GM12874 (cell line): ENCODE data around the gene SERPINB12.

Source experiments
- TF ChIP-seq, protein P1 (sequence below): IDR thresholded peaks from 2 replicates; pipeline ENCODE4 v1.5.1; 2011; ENCODE audit warnings: low read depth, mild to moderate bottlenecking, control low read depth, low read length, moderate library complexity; ENCODE audit not compliant: insufficient read depth

Gene SERPINB12

DNA sequence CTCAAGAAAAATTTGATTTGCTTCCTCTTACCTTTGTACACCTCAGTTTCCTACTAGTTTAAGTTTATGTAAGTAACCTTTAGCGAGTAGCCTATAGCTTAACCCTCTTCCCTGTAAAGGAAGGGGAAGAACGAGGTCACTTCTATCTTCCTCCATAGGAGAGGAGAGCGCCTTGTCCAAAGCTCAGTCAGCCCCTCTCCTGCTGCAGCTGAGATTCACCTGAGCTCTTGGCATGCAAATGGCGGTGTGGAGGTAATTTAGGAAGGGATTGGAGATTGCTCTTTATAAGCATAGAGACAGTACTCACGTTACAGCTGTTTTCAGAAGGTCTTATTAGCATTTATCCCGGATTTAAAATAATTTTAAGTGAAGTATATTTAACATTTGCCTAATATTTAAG lies 27.8 kb upstream of the SERPINB12 start:
- TF ChIP-seq, protein P1, sequence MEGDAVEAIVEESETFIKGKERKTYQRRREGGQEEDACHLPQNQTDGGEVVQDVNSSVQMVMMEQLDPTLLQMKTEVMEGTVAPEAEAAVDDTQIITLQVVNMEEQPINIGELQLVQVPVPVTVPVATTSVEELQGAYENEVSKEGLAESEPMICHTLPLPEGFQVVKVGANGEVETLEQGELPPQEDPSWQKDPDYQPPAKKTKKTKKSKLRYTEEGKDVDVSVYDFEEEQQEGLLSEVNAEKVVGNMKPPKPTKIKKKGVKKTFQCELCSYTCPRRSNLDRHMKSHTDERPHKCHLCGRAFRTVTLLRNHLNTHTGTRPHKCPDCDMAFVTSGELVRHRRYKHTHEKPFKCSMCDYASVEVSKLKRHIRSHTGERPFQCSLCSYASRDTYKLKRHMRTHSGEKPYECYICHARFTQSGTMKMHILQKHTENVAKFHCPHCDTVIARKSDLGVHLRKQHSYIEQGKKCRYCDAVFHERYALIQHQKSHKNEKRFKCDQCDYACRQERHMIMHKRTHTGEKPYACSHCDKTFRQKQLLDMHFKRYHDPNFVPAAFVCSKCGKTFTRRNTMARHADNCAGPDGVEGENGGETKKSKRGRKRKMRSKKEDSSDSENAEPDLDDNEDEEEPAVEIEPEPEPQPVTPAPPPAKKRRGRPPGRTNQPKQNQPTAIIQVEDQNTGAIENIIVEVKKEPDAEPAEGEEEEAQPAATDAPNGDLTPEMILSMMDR: no peak

DNA sequence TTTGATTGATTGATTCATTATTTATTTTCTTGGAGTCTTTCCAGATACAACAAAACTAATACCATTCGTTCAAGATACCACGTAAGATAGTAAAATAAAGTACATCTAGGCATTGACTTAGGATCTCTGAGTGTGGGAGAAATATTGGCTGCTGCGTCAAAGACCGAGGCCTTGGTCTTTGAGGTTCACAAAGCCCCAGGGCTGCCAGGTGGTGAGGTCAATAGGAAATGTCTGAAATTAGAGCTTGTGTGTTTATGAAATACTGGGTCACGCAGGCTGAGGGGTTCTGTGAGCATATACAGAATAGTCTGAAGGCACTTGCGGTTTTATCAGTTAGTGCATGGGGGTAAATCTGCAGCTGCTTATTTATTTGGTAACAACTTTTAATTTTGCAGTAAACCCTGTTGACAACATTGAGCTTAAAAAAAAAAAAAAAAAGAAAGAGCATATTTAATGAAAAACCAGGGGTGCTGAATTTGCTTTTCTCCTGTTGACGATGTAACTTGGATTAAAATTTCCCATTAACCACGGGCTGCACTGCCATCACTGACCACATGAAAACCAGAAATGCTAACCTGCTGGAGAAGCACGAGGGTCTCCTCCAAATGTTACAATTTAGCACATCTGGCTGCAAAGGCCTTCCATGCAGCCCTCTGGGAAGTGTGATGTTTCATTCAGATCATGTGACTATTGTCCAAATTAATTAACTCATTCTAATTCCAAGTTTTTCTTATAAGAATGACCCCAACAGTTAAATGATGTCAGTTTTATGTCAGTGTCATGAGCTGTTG lies 27.1 kb upstream of the SERPINB12 start:
- TF ChIP-seq, protein P1: no peak

DNA sequence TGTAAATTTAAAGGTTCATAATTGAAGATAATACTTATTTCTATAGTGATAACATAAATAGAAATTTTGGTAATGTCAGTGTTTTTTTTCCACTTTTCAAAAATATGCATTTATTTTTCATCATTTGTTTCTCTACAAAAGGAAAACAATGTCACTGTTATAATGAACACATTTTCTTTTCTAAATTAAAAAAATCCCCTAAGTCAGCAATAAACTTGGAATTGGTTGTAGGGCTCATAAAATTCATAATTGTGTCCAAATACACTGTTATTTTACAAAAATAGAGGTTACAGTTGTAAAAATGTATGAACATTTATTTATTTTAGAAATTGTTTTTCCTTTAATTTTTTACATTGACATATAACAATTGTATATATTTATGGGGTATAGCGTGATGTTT lies 26.4 kb upstream of the SERPINB12 start:
- TF ChIP-seq, protein P1: no peak

DNA sequence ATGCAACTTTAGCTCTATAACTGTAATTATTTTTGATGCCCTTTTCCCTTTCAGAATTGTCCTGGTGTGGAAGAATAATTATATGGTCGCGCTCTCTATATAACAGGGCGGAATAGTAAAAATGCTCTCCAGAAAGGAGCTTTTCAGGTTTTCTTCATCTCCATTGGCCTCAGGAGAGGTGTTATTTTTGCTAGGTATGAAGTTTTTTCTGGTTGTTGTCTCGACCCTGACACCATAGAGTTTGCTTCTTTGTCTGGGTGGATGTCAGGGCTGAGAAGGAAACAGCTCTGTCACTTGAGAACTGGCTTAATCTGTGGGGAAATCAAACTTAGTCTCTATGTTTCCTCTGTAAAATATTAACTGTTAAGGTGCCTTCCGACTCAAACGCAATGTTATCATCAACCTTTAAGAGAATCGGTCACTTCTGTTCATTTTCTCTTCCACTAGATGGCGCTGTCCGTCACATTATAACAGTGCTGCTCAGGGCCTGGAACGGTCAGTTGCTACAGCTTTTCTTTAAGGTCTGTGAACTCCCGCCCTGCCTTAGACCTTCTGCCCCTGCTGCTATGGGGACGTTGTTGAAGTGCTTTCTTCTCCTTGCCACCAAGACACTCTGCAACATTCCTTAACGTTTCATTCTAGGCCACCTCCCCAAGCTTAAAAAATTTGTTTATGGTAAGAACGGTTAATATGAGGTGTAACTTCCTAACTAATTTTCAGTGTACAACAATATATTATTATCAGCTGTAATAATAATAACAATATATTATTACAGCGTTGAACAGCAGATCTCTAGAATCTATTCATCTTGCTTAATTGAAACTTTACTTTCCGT lies 23.8 kb upstream of the SERPINB12 start:
- TF ChIP-seq, protein P1: peak; percentile 64

DNA sequence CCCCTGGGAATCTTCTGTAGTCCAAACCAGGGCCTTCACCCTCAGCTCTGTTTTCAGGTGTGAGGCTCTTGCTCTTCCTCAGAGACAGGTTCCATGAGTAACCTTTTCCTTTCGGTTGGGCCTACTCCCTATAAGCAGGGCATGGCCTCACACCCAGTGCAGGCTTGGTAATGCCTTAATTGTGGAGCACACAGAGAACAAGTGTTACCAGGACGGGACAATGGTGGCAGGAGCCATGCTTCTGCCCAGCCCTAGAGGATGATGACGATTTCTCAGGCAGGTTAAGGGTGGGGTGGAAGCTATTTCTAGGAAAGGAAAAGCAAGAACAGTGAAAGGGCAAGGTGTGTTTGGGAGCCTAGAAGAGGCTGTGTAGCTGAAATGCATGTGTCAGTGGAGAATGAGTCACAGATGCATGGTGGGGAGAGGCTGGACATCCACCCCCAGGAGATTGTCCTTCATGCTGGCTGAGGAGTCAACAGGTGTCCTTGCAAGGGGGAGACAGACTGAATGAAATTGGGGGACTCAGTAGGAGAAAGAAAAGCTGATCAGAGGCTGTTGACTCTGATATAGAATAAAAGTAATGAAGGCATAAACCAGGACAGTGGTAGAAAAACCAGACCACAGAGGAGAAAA lies 22.0 kb upstream of the SERPINB12 start:
- TF ChIP-seq, protein P1: no peak

DNA sequence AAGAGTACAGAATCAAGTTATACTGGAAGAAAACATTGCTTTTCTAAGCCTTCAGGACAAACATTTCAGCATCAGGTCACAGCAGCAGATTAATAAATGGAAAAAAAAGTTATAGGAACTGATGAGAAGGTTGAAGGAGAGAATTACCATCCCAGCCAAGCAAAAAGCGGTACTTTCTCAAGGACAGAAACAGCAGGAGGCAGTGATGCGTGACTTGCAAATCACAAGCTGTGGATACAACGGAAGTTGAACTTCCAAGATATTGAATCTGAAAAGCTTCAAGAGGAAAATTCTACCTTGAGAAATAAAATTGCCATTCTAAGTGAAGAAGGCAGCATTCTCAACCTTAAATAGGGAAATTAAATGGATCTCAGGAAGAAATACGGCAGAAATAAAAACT lies 18.5 kb upstream of the SERPINB12 start:
- TF ChIP-seq, protein P1: no peak

DNA sequence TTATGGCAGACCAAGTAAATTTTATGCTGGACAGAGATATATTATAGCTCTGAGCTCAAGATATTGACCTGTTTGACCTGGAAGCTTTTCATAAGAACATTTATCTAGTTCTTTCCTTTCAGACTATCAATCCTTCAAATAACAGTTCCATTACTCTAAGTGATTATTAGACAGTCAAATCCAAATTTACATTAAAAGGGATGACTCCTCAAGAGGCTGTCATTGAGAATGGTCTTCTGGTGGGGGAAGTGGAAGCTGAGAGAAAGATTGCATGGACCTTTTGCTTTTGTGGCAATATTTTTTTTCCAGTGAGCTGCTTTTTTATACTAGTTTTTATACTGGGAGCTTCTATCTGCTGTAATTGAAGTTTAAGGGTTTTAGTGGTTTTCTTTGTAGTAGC lies 14.9 kb upstream of the SERPINB12 start:
- TF ChIP-seq, protein P1: no peak
